Astrocyte of the spinal cord (primary cell): ENCODE measurements around the gene INHBA.

Experiments used
- DNase-seq: peaks from one replicate; pipeline ENCODE4 v3.0.0; 2011; ENCODE audit warnings: low read depth, low spot score
- H3K4me3 ChIP-seq: 2 replicates; pipeline ENCODE4 v1.5.1; 2011; ENCODE audit warnings: low read depth, mild to moderate bottlenecking, low read length, moderate library complexity
- in situ Hi-C: cut with HindIII; loops from 2 replicates; pipeline ENCODE4 v1.10.0; 2017; ENCODE audit warnings: low sequenced_read_pairs
- TF ChIP-seq, protein P1 (sequence below): IDR thresholded peaks from 2 replicates; pipeline ENCODE4 v1.5.1; 2012; ENCODE audit warnings: low read depth, mild to moderate bottlenecking, low read length, inconsistent platforms

The INHBA gene

DNA sequence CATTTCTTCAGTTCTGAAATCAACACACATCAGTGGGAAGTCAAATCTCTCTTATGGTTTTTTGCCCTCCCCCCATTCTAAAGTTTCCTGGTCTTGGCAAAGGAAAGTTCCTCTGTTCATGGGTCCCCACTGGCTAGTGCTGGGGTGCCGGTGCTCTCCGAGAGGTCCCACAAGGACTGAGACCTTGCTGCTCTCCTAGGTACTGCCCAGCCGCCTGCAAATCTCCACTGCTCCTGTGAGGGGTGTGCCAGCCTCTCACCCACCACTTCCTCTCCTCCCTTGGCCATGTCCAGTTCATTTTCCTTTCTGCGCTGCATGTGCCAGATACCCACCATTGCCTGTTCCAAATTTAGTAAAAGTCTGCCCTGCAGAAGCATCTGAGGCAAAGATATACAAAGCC is 17.2 kb upstream of the INHBA start:
- H3K4me3 ChIP-seq = no peak overlapping the region
- TF ChIP-seq, protein P1, sequence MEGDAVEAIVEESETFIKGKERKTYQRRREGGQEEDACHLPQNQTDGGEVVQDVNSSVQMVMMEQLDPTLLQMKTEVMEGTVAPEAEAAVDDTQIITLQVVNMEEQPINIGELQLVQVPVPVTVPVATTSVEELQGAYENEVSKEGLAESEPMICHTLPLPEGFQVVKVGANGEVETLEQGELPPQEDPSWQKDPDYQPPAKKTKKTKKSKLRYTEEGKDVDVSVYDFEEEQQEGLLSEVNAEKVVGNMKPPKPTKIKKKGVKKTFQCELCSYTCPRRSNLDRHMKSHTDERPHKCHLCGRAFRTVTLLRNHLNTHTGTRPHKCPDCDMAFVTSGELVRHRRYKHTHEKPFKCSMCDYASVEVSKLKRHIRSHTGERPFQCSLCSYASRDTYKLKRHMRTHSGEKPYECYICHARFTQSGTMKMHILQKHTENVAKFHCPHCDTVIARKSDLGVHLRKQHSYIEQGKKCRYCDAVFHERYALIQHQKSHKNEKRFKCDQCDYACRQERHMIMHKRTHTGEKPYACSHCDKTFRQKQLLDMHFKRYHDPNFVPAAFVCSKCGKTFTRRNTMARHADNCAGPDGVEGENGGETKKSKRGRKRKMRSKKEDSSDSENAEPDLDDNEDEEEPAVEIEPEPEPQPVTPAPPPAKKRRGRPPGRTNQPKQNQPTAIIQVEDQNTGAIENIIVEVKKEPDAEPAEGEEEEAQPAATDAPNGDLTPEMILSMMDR = no peak
- DNase-seq = no peak
- in situ Hi-C loops = no loop called here

DNA sequence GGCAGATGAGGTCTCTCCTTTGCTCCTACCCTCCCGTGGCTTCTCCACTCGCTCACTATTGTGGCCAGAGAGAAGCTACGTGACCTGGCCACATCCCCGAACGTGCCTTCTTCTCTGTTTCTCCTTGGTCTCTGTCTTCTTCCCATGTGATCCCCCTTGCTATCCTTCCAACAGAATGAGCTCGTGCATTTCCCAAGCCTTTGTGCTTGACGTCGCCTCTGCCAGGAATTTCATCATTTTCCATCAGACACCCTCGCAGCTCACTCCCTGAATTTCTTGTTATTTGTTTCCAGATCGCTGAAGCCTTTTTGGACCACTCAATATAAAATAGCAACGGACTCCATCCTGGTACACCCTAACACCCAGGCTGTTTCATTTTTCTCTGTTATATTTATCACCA is 13.8 kb upstream of the INHBA start:
- TF ChIP-seq, protein P1 = no peak
- in situ Hi-C loops = no loop called here
- DNase-seq = no peak
- no peak overlapping the region for H3K4me3 ChIP-seq

GRCh38 chr7:41715000-41715399 is 12.1 kb upstream of the INHBA start:
- in situ Hi-C loops = no loop called here
- DNase-seq = no peak
- H3K4me3 ChIP-seq = no peak overlapping the region
- TF ChIP-seq, protein P1 = no peak

GRCh38 chr7:41711283-41712064 is 8.6 kb upstream of the INHBA start:
- DNase-seq = no peak
- TF ChIP-seq, protein P1 = peak; percentile 52
- H3K4me3 ChIP-seq = no peak overlapping the region
- in situ Hi-C loops = no loop called here

- in situ Hi-C loops = no loop called here
- no peak overlapping the region for H3K4me3 ChIP-seq
- TF ChIP-seq, protein P1 = no peak
- DNase-seq = no peak
Measured at GRCh38 chr7:41710838-41711237, 7.9 kb upstream of the INHBA start.

- TF ChIP-seq, protein P1 = no peak
- DNase-seq = peak; percentile 88
- H3K4me3 ChIP-seq = no peak overlapping the region
- in situ Hi-C loops = no loop called here
Measured at GRCh38 chr7:41709621-41710020, 6.7 kb upstream of the INHBA start.
